Fibroblast of lung (primary cell): ENCODE data around the gene TNKS2. TPM values are rescaled to one million over a fixed set of nuclear protein-coding genes. Genes with fewer than 3 reads are reported as not detected.

ENCODE experiments used
- DNase-seq, 2 donors: peaks; one replicate each; pipeline versions ENCODE4 v3.0.0 to v3.0.0-alpha.2; 2010; ENCODE audit warnings: low read depth in 2 of 2
- H2AFZ ChIP-seq: 2 replicates; pipeline ENCODE4 v1.5.1; 2012; ENCODE audit warnings: low read length, control low read depth, inconsistent platforms
- H3K27ac ChIP-seq: 2 replicates; pipeline ENCODE4 v1.5.1; 2011; ENCODE audit warnings: low read length, control low read depth; ENCODE audit not compliant: insufficient read depth
- H3K27me3 ChIP-seq: 2 replicates; pipeline ENCODE4 v1.5.1; 2011; ENCODE audit warnings: mild to moderate bottlenecking, low read length; ENCODE audit not compliant: control insufficient read depth, insufficient read depth
- H3K36me3 ChIP-seq: 2 replicates; pipeline ENCODE4 v1.5.1; 2011; ENCODE audit warnings: low read length; ENCODE audit not compliant: control insufficient read depth, insufficient read depth
- H3K4me1 ChIP-seq: 2 replicates; pipeline ENCODE4 v1.5.1; 2011; ENCODE audit warnings: low read length; ENCODE audit not compliant: control insufficient read depth, insufficient read depth; ENCODE audit errors: extremely low read depth
- H3K4me2 ChIP-seq: 2 replicates; pipeline ENCODE4 v1.5.1; 2011; ENCODE audit warnings: low read length, control low read depth; ENCODE audit not compliant: insufficient read depth; ENCODE audit errors: extremely low read depth
- H3K4me3 ChIP-seq, 4 experiments: fragments of 200-600 bp in 1 of 4; sonication (generic) in 1 of 4; replicated peaks in 1 of 4; 2 replicates each; pipeline ENCODE4 v1.5.1; 2011 to 2016; ENCODE audit warnings: low read length in 4 of 4, low read depth in 3 of 4, mild to moderate bottlenecking in 3 of 4, control low read depth in 2 of 4, inconsistent platforms in 1 of 4, mixed read lengths in 1 of 4; ENCODE audit not compliant: insufficient read depth in 1 of 4; ENCODE audit errors: control extremely low read depth in 1 of 4
- H3K79me2 ChIP-seq: 2 replicates; pipeline ENCODE4 v1.5.1; 2012; ENCODE audit warnings: mild to moderate bottlenecking, low read length, inconsistent platforms; ENCODE audit not compliant: control insufficient read depth, insufficient read depth
- H3K9ac ChIP-seq: 2 replicates; pipeline ENCODE4 v1.5.1; 2011; ENCODE audit warnings: mild to moderate bottlenecking, low read length, control low read depth; ENCODE audit not compliant: insufficient read depth
- H3K9me3 ChIP-seq: 2 replicates; pipeline ENCODE4 v1.5.1; 2012; ENCODE audit warnings: low read depth, low read length; ENCODE audit not compliant: control insufficient read depth, insufficient read depth
- H4K20me1 ChIP-seq: 2 replicates; pipeline ENCODE4 v1.5.1; 2011; ENCODE audit warnings: low read length; ENCODE audit not compliant: control insufficient read depth, insufficient read depth; ENCODE audit errors: extremely low read depth
- EZH2 ChIP-seq: IDR thresholded peaks from 2 replicates; pipeline ENCODE4 v1.5.1; 2012; ENCODE audit warnings: low read length, control low read depth, mild to moderate bottlenecking; ENCODE audit errors: missing control alignments
- polyA plus RNA-seq, 2 donors: library from polyadenylated mRNA; depleted of rRNA in 1 of 2; stranded (reverse) in 1 of 2; unstranded in 1 of 2; fragments of >200 nt; gene quantifications; 2 replicates each; pipeline ENCODE4 v1.2.1, GENCODE V29; 2011 to 2012; ENCODE audit warnings: missing spikeins in 1 of 2
- total RNA-seq: library from RNA; depleted of rRNA; stranded (reverse); fragments of >200 nt; gene quantifications from 2 replicates; pipeline ENCODE4 v1.2.1, GENCODE V29; 2014
- TF ChIP-seq, protein P1 (sequence below), 2 donors: IDR thresholded peaks in 1 of 2; conservative IDR thresholded peaks in 1 of 2; 1 replicate in 1 of 2; 2 replicates in 1 of 2; pipeline ENCODE4 v1.5.1; 2011 to 2012; ENCODE audit warnings: low read length in 2 of 2, control low read depth in 1 of 2, inconsistent platforms in 1 of 2, low read depth in 1 of 2, mild to moderate bottlenecking in 1 of 2

The TNKS2 gene
- total and polyA plus RNA-seq, 2 donors (not counting 1 experiment from before 2014, with no cell fraction given), result 44.6 to 61.6 TPM

DNA sequence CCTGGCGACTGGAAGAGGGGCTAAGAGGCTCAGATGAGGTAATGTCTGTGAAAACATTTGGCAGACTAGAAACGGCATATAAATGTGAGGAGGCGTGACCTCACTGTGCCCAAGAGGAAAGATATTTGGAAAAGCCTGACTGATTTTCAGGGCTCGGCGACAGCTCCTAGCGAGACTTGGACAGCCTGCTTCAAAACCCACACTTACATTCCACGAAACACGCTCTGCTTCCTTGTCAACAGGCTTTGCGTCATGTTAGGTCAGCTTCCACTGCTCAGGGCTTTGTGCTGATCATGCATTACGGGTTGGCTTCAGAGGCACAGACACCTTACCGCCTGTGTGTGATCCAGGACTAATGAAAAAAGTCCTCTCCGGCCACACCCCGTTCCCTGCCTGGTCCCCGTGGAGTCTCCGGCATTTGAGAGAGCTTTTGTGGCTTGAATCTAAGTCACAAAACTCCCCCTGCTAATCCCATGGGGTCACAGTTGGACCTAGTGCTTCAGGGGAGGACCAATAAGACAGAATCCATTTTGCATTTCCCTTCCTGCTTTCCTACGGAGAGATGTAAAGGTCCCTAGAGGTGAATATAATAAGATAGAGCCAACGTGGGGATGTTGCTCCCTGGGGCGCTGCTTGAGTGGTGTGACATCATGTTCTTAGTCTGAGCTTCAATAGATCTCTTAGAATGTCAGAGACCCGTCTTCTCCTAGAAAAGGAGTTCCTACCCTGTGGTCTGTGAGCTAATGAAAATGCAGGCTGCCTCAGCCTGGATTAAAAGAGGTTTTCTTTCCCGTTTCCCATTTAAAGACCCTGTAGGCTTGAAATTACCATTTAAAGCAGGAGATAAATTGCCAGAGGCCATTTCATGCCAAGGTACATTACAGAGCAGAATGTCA is 85.6 kb downstream of the TNKS2 start:
- Histone ChIP-seq H3K27me3 (no peaks in the 10 kb centered on the region), H3K79me2 (no peaks in the 10 kb centered on the region), H3K27ac (no peak overlapping the region), H3K9me3 (no peaks in the 10 kb centered on the region), H3K36me3 (no peaks in the 10 kb centered on the region), H2AFZ (peak overlapping the region; percentile 35), H3K4me1 (peaks cover 8% of the 10 kb centered on the region), H3K4me2 (peak overlapping the region; percentile 42), H3K9ac (no peak overlapping the region), H4K20me1 (no peaks in the 10 kb centered on the region), H3K4me3 (no peak overlapping the region)
- DNase-seq, result peak; percentile 61 to 80
- TF ChIP-seq EZH2, result no peak
- TF ChIP-seq, protein P1, sequence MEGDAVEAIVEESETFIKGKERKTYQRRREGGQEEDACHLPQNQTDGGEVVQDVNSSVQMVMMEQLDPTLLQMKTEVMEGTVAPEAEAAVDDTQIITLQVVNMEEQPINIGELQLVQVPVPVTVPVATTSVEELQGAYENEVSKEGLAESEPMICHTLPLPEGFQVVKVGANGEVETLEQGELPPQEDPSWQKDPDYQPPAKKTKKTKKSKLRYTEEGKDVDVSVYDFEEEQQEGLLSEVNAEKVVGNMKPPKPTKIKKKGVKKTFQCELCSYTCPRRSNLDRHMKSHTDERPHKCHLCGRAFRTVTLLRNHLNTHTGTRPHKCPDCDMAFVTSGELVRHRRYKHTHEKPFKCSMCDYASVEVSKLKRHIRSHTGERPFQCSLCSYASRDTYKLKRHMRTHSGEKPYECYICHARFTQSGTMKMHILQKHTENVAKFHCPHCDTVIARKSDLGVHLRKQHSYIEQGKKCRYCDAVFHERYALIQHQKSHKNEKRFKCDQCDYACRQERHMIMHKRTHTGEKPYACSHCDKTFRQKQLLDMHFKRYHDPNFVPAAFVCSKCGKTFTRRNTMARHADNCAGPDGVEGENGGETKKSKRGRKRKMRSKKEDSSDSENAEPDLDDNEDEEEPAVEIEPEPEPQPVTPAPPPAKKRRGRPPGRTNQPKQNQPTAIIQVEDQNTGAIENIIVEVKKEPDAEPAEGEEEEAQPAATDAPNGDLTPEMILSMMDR (conservative IDR thresholded peaks at IDR 0.05 in 1 of 2, IDR thresholded peaks at IDR 0.05 in 1 of 2; ENCODE audit: low read depth in 1 of 2, low read length in 2 of 2), result no peak

DNA sequence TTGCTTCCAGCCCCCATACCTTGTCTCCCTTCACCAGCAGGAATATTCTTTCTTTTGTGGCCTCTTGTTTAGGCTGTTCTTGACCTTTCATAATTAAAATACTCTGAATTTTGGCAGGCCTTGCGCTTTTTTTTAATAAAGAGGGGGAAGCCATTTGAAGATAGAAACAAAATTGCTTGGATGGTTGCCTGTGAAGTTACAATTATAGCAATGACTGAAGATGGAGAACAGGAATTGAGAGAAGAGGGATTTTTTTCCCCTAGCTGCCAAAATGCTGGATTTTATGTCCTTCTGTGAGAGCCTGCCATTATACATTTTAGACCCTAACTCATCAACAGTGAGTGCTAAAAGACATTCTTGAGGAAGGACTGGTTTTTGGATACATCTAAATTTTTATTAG is 86.3 kb downstream of the TNKS2 start:
- no peak overlapping the region for H3K27ac ChIP-seq
- no peak overlapping the region for H3K4me3 ChIP-seq
- H3K36me3 ChIP-seq, result no peaks in the 10 kb centered on the region
- no peak overlapping the region for H3K4me2 ChIP-seq
- no peaks in the 10 kb centered on the region for H3K79me2 ChIP-seq
- H2AFZ ChIP-seq, result no peak overlapping the region
- no peak for DNase-seq
- H4K20me1 ChIP-seq, result no peaks in the 10 kb centered on the region
- H3K27me3 ChIP-seq, result no peaks in the 10 kb centered on the region
- no peak overlapping the region for H3K9ac ChIP-seq
- peaks cover 8% of the 10 kb centered on the region for H3K4me1 ChIP-seq
- H3K9me3 ChIP-seq, result no peaks in the 10 kb centered on the region
- TF ChIP-seq EZH2, result no peak
- TF ChIP-seq, protein P1 (conservative IDR thresholded peaks at IDR 0.05 in 1 of 2, IDR thresholded peaks at IDR 0.05 in 1 of 2; ENCODE audit: low read depth in 1 of 2, low read length in 2 of 2), result no peak

DNA sequence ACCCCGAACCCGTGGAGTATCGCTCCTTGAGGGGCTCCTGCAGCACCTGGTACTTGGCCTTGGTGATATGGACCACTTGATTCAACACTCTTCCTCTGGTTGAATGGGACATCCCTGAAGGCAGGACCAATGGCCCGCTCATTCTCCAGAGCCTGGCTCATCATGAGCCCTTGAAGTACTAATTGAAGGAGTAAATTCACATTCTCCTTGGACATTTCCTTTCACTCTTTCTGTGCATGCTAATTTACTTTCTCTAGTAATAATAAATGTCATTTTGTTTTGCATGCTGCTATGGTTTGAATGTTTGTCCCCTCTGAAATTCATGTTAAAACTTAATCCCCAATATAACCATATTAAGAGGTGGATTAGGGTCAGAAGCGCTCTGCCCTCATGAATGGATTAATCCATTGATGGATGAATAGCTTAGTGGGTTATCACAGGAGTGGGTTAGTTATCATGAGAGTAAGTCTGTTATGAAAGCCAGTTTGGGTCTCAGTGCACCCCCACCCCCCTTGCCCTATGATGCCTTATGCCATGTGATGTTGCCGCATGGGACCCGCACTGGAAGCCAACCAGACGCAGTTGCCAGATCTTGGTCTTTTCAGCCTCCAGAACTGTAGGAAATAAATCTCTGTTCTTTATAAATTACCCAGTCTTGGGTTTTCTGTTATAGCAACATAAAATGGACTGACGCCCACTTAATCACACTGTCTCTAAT is 87.3 kb downstream of the TNKS2 start:
- TF ChIP-seq EZH2, result no peak
- TF ChIP-seq, protein P1 (conservative IDR thresholded peaks at IDR 0.05 in 1 of 2, IDR thresholded peaks at IDR 0.05 in 1 of 2; ENCODE audit: low read depth in 1 of 2, low read length in 2 of 2), result no peak
- Histone ChIP-seq H3K9ac (no peak overlapping the region), H3K36me3 (no peaks in the 10 kb centered on the region), H3K27me3 (no peaks in the 10 kb centered on the region), H2AFZ (no peak overlapping the region), H4K20me1 (no peaks in the 10 kb centered on the region), H3K9me3 (no peaks in the 10 kb centered on the region), H3K27ac (no peak overlapping the region), H3K4me3 (no peak overlapping the region), H3K4me1 (peaks cover 8% of the 10 kb centered on the region), H3K79me2 (no peaks in the 10 kb centered on the region), H3K4me2 (no peak overlapping the region)
- no peak for DNase-seq
